ENCODE data around the gene NUCKS1. TPM values are rescaled to one million over a fixed set of nuclear protein-coding genes. Genes with fewer than 3 reads are reported as not detected.

Gene NUCKS1
- polyA plus RNA-seq, 3 donors, result 4.2 to 4.9 (median 4.2) TPM

DNA sequence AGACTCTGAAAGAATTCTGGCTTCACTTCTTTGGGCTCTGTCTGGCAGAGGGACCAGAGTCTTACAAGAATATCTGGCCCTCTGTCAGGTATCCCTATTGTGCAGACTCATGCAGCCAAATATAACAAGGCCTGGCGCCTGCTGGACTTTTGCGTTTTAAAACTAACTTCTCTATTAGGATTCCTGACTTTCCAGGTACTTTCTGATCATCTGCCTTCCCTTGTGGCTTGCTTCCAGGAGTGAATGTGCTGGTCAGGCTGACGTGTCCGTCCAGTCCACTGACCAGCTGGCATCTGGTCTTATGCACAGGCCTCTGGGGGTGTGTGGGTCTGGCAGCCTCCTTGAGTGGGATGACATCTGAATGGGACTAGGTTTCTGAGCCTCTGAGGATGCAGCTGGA lies 33.9 kb upstream of the NUCKS1 start:
- H3K4me3 Mint-ChIP-seq, result no peak overlapping the region
- H3K9me3 Mint-ChIP-seq, result peaks cover 0 to 1% (median 0%) of the 10 kb centered on the region in 7 donors
- Histone ChIP-seq H3K9ac (ENCODE audit: insufficient read depth, low read length, poor library complexity, severe bottlenecking) (no peak overlapping the region), H3K27ac (ENCODE audit: low read depth in 1 of 2, low read length in 2 of 2) (no peak overlapping the region), H4K20me1 (ENCODE audit: insufficient read depth, low read length) (no peaks in the 10 kb centered on the region), H3K36me3 (replicated peaks in 1 of 2; ENCODE audit: control insufficient read depth in 1 of 2, insufficient read depth in 2 of 2, low read length in 2 of 2) (no peaks in the 10 kb centered on the region), H3K4me2 (replicated peaks; ENCODE audit: extremely low read depth, low read length, poor library complexity, severe bottlenecking) (no peak overlapping the region), H2AFZ (ENCODE audit: insufficient read depth, low read depth, low read length, poor library complexity, severe bottlenecking) (no peak overlapping the region), H3K4me1 (ENCODE audit: control insufficient read depth in 1 of 2, insufficient read depth in 2 of 2, low read length in 2 of 2) (peaks cover under 1 to 4% of the 10 kb centered on the region in 2 donors), H3K9me3 (replicated peaks in 1 of 2; ENCODE audit: control insufficient read depth in 1 of 2, insufficient read depth in 1 of 2, low read length in 2 of 2) (no peaks in the 10 kb centered on the region), H3K79me2 (ENCODE audit: insufficient read depth, low read length) (no peaks in the 10 kb centered on the region), H3K27me3 (ENCODE audit: control insufficient read depth in 2 of 2, insufficient read depth in 2 of 2, low read length in 2 of 2) (no peaks in the 10 kb centered on the region), H3K4me3 (replicated peaks in 1 of 3; ENCODE audit: low read depth in 2 of 3, low read length in 3 of 3) (no peak overlapping the region)
- H3K36me3 Mint-ChIP-seq, result no peaks in the 10 kb centered on the region
- TF ChIP-seq, protein P1, sequence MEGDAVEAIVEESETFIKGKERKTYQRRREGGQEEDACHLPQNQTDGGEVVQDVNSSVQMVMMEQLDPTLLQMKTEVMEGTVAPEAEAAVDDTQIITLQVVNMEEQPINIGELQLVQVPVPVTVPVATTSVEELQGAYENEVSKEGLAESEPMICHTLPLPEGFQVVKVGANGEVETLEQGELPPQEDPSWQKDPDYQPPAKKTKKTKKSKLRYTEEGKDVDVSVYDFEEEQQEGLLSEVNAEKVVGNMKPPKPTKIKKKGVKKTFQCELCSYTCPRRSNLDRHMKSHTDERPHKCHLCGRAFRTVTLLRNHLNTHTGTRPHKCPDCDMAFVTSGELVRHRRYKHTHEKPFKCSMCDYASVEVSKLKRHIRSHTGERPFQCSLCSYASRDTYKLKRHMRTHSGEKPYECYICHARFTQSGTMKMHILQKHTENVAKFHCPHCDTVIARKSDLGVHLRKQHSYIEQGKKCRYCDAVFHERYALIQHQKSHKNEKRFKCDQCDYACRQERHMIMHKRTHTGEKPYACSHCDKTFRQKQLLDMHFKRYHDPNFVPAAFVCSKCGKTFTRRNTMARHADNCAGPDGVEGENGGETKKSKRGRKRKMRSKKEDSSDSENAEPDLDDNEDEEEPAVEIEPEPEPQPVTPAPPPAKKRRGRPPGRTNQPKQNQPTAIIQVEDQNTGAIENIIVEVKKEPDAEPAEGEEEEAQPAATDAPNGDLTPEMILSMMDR (IDR thresholded peaks at IDR 0.05), result no peak
- H3K27ac Mint-ChIP-seq, result no peak overlapping the region
- intact Hi-C loops (cut with micrococcal nuclease), result no loop called here
- H3K27me3 Mint-ChIP-seq (ENCODE audit: low read depth in 3 of 3), result peaks cover 0 to 3% (median 2%) of the 10 kb centered on the region in 3 donors
- 100% methylated on average over 4 of the region's 4 CpGs for WGBS (ENCODE audit: insufficient coverage)
- no peak for DNase-seq
- peaks cover 12% of the 10 kb centered on the region for H3K4me1 Mint-ChIP-seq

DNA sequence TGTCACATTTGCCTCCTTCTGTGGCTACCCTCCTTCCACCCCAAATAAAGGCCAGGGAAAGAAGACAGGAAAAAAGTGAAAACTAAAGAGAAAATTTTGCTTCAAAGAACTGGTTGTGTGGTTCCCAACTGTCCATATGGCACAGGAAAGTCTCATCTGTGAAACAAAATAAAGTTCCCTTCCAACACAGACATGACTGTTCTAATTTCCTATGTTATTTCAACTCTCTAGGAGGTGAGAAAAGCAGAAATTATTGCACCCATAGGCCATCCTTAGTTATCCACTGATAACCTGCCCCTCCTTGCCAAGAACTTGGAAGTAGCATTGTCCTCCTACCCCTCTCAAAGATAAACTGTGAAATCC lies 33.4 kb upstream of the NUCKS1 start:
- Histone ChIP-seq H3K79me2 (ENCODE audit: insufficient read depth, low read length) (no peaks in the 10 kb centered on the region), H3K36me3 (replicated peaks in 1 of 2; ENCODE audit: control insufficient read depth in 1 of 2, insufficient read depth in 2 of 2, low read length in 2 of 2) (no peaks in the 10 kb centered on the region), H3K4me1 (ENCODE audit: control insufficient read depth in 1 of 2, insufficient read depth in 2 of 2, low read length in 2 of 2) (peaks cover 5 to 8% of the 10 kb centered on the region in 2 donors), H3K9ac (ENCODE audit: insufficient read depth, low read length, poor library complexity, severe bottlenecking) (no peak overlapping the region), H3K27ac (ENCODE audit: low read depth in 1 of 2, low read length in 2 of 2) (no peak overlapping the region), H3K9me3 (replicated peaks in 1 of 2; ENCODE audit: control insufficient read depth in 1 of 2, insufficient read depth in 1 of 2, low read length in 2 of 2) (no peaks in the 10 kb centered on the region), H3K4me2 (replicated peaks; ENCODE audit: extremely low read depth, low read length, poor library complexity, severe bottlenecking) (no peak overlapping the region), H4K20me1 (ENCODE audit: insufficient read depth, low read length) (no peaks in the 10 kb centered on the region), H2AFZ (ENCODE audit: insufficient read depth, low read depth, low read length, poor library complexity, severe bottlenecking) (no peak overlapping the region), H3K27me3 (ENCODE audit: control insufficient read depth in 2 of 2, insufficient read depth in 2 of 2, low read length in 2 of 2) (no peaks in the 10 kb centered on the region), H3K4me3 (replicated peaks in 1 of 3; ENCODE audit: low read depth in 2 of 3, low read length in 3 of 3) (no peak overlapping the region)
- H3K9me3 Mint-ChIP-seq, result peaks cover 0 to 1% (median 0%) of the 10 kb centered on the region in 7 donors
- H3K27ac Mint-ChIP-seq, result no peak overlapping the region
- no peak for DNase-seq
- H3K27me3 Mint-ChIP-seq (ENCODE audit: low read depth in 3 of 3), result peaks cover 0 to 3% (median 2%) of the 10 kb centered on the region in 3 donors
- no peak overlapping the region for H3K4me3 Mint-ChIP-seq
- TF ChIP-seq, protein P1 (IDR thresholded peaks at IDR 0.05), result no peak
- no peaks in the 10 kb centered on the region for H3K36me3 Mint-ChIP-seq
- intact Hi-C loops (cut with micrococcal nuclease), result no loop called here
- H3K4me1 Mint-ChIP-seq, result peaks cover 17% of the 10 kb centered on the region
